Ovary (tissue), 3 donors: Measurements from ENCODE around the gene EFHD2.

Experiments used
- CTCF ChIP-seq, 3 donors: fragments of 450-650 bp in 2 of 3; fragments of 200-600 bp in 1 of 3; IDR thresholded peaks; one replicate each; pipeline versions ENCODE4 v1.5.1 to v1.8.0; 2016 to 2022; ENCODE audit warnings: antibody characterized with exemption in 3 of 3, mild to moderate bottlenecking in 1 of 3
- POLR2A ChIP-seq: fragments of 450-650 bp; IDR thresholded peaks from one replicate; pipeline ENCODE4 v1.6.1; 2017; ENCODE audit warnings: antibody characterized with exemption, mild to moderate bottlenecking, moderate library complexity
- donor health status: DM: no; HTN: no; CAD: no.

- TF ChIP-seq CTCF (IDR thresholded peaks at IDR 0.05) (no peak), POLR2A (no peak)
These were observed 36.5 kb downstream of the EFHD2 start for GRCh38 chr1:15446212-15446611.
